HG03060 (cell line): ENCODE data around the gene NEK5.

Experiments
- ATAC-seq: cut with Tn5 transposase; IDR thresholded peaks from one replicate; pipeline ENCODE4 v1.9.1; 2021; ENCODE audit warnings: low read depth, moderate number of reproducible peaks; ENCODE audit not compliant: unreplicated experiment

Gene NEK5

DNA sequence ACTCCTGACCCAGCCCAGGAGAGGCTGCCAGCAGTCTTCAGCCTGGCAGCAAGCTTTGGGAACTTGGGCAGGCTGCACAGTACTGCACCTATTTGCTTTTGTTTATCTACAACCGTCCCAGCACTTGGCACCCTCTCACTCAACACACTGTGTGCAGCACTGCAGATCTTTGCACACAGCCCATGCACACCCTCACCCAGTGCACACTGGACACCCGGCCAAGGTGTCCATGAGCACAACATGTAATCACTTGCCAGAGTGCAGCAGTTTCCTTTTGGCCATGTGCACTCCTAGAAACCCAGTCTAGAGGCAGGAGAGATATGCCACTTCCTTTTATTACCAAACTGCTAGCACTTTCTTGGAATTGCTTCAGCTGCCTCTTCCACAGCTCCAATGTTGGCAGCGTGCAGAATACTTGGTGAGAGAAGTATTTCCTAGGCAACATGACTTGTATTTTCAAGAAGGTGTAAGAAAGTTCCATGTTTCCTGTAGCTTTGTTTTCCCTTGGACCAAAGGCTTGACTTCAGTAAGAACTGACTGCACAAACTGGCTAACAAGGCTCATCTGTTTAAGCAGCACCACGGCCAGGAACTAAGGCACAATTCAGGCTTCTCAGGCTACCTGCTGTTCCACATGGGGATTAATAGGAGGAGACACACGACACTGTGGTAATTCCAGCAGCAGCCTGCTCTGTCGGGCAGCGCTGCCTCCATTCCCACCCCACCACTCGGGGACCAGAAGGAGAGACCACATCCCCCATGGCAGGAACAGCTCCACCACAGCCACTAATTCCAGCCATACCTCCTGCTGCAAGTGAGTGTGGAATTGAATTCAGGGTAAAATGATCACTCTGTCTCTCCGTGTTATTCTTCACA is 133.0 kb downstream of the NEK5 start:
- ATAC-seq = no peak

- no peak for ATAC-seq
Observed at GRCh38 chr13:51993713-51994112, 135.2 kb downstream of the NEK5 start.

DNA sequence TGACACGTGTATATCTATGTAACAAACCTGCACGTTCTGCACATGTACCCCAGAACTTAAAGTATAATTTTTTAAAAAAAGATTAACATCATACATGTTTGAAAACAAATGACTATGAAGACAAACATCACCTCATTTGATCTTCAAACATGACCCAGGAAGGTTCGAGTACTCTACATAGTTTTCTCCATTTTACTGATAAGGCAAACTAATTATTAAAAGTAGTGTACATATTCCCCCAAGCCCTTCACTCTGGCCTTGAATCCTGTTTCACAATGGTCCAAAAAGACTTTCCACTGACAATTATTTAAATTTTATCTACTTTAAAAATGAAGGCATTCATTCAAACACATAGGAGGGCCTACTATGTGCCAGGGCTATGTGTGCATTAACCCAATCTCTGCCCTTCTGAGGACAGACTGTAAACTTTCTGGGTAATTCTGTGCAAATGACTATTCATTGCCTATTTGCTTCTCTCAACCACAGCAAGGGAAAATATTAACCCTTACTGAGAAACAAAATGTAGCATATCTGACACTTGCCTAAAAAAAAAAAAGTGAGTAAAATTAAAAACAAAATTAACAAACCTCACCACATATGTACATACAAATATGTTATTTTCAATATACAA is 139.8 kb downstream of the NEK5 start:
- no peak for ATAC-seq
